ENCODE results near the gene FXYD4.
"Not testable (repeated sequence)": the region's sequence is repeated elsewhere in the genome, so short reads cannot be mapped to it uniquely, and the experiment has no call there.

Gene FXYD4

GRCh38 chr10:43421201-43421507, 49.7 kb downstream of the FXYD4 start:
- no peak for DNase-seq

GRCh38 chr10:43421519-43421918, 50.1 kb downstream of the FXYD4 start:
- DNase-seq: no peak

GRCh38 chr10:43421944-43422343, 50.5 kb downstream of the FXYD4 start:
- not testable (repeated sequence) for DNase-seq

- no peak for DNase-seq
Measured at GRCh38 chr10:43424416-43424815, 53.0 kb downstream of the FXYD4 start.

Data from activated CD4-positive, alpha-beta T cell treated with anti-CD3 and anti-CD28 coated beads, Interleukin-2, amount 50 U/mL, for 16 hours (primary cell).